ENCODE measurements around the gene ZNF76.

DNA sequence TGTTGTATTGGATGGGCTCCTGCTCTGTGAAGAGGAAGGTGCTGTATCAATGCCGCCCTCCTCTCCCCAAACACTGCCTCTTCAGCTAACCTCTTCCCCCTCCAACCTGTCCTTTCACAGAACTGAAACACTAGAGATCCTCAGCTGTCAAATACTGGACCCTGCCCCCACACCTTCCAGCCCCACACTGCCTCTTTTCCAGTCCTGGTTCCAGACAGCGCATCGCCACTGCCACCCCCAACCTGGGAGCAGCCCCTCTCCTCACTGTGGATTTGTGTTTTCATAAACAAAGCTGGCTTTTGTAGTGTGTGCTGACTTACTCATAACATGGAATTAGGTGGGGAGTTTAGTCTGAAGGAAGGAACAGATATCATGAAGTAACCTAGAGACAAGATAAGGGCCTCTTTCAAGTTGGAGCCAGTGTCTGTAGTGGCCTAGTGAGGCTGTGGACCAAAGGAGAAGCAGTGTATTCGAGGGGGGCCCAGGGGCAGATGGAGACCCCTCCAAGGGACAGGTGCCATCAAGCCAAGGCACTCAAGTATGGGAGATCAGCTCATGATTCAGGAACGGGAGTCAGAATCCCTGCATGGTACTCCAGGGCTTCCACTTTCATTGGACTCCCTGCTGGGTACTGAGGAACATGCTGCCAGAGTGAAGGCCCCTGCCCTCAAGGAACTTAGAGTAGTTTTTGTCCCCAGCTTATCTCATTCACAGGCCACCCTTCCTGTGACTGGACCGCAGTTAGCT is 43.7 kb upstream of the ZNF76 start:
- TF ChIP-seq CTCF (IDR thresholded peaks at IDR 0.05; ENCODE audit: extremely low read depth in 1 of 2, insufficient read depth in 1 of 2, low read depth in 1 of 2, low read length in 2 of 2) (no peak), GATA2 (IDR thresholded peaks at IDR 0.05; ENCODE audit: insufficient read depth, insufficient read length, low read depth, low read length) (no peak), EZH2 (IDR thresholded peaks at IDR 0.05; ENCODE audit: borderline replicate concordance, low read depth, low read length, severe bottlenecking) (peak; percentile 34), POLR2A (IDR thresholded peaks at IDR 0.05; ENCODE audit: low read depth, low read length) (no peak), POLR2AphosphoS5 (IDR thresholded peaks at IDR 0.05; ENCODE audit: insufficient read depth, low read depth, low read length) (no peak), MYC (IDR thresholded peaks at IDR 0.05; ENCODE audit: low read depth, low read length) (no peak)
- TF ChIP-seq, protein P1, sequence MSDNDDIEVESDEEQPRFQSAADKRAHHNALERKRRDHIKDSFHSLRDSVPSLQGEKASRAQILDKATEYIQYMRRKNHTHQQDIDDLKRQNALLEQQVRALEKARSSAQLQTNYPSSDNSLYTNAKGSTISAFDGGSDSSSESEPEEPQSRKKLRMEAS (IDR thresholded peaks at IDR 0.05; ENCODE audit: insufficient read depth, insufficient read length) = no peak
